IMR-90 (cell line): ENCODE measurements around the gene PIK3R3. TPM values are rescaled to one million over a fixed set of nuclear protein-coding genes. Genes with fewer than 3 reads are reported as not detected.

Experiments used
- ATAC-seq: fragments of 200-7000 bp; cut with Tn5 transposase; 2 replicates; pipeline ENCODE4 v1.9.1; 2020; ENCODE audit warnings: low read depth, mild to moderate bottlenecking, moderate library complexity
- BruUV-seq: library from RNA; stranded (reverse); fragments of 400-500 nt; replicated peaks from 2 replicates; lab custom pipeline; 2021; lab: Mats Ljungman, UMichigan
- CTCF ChIA-PET: fragments of 300-600 bp; formaldehyde crosslinking; extraction: SDS; loops from one replicate; lab custom pipeline; 2021; ENCODE audit warnings: antibody characterized with exemption; lab: Yijun Ruan, JAX
- POLR2A ChIA-PET: fragments of 300-600 bp; sonication (Branson Sonifier 250); formaldehyde crosslinking; loops from one replicate; lab custom pipeline; 2022; ENCODE audit warnings: antibody characterized with exemption; ENCODE audit not compliant: unreplicated experiment; lab: Charles Lee
- DNase-seq: peaks from one replicate; pipeline ENCODE4 v3.0.0; 2013
- H2AFZ ChIP-seq: replicated peaks from 2 replicates; pipeline ENCODE3; 2013; ENCODE audit warnings: low read length, mild to moderate bottlenecking; ENCODE audit not compliant: poor library complexity
- H2AK5ac ChIP-seq: 2 replicates; pipeline ENCODE4 v1.6.1; 2013; ENCODE audit warnings: low read depth, low read length, inconsistent platforms
- H2AK9ac ChIP-seq: replicated peaks from 2 replicates; pipeline ENCODE3; 2013; ENCODE audit warnings: mild to moderate bottlenecking, low read depth, low read length, moderate library complexity; ENCODE audit not compliant: poor library complexity
- H2BK120ac ChIP-seq: 2 replicates; pipeline ENCODE4 v1.6.1; 2013; ENCODE audit warnings: low read depth, low read length, inconsistent platforms
- H2BK15ac ChIP-seq: 3 replicates; pipeline ENCODE4 v1.6.1; 2013; ENCODE audit warnings: low read depth, low read length, inconsistent platforms
- H2BK20ac ChIP-seq: 2 replicates; pipeline ENCODE4 v1.6.1; 2013; ENCODE audit warnings: low read depth, mild to moderate bottlenecking, inconsistent platforms, low read length, moderate library complexity
- H2BK5ac ChIP-seq: 2 replicates; pipeline ENCODE4 v1.6.1; 2013; ENCODE audit warnings: mild to moderate bottlenecking, low read depth, low read length, inconsistent platforms; ENCODE audit not compliant: poor library complexity, severe bottlenecking
- H3K14ac ChIP-seq: replicated peaks from 2 replicates; pipeline ENCODE4 v1.6.1; 2013; ENCODE audit warnings: low read depth, low read length, inconsistent platforms
- H3K18ac ChIP-seq: 2 replicates; pipeline ENCODE4 v1.6.1; 2013; ENCODE audit warnings: low read depth, low read length, control low read depth
- H3K23ac ChIP-seq: 2 replicates; pipeline ENCODE4 v1.6.1; 2013; ENCODE audit warnings: low read depth, low read length, inconsistent platforms
- H3K27ac ChIP-seq: 2 replicates; pipeline ENCODE4 v1.5.1; 2013; ENCODE audit warnings: mild to moderate bottlenecking, control low read depth, low read length; ENCODE audit not compliant: insufficient read depth
- H3K27me3 ChIP-seq: 2 replicates; pipeline ENCODE4 v1.6.1; 2013; ENCODE audit warnings: low read length; ENCODE audit not compliant: control insufficient read depth, insufficient read depth
- H3K36me3 ChIP-seq: 2 replicates; pipeline ENCODE4 v1.6.1; 2013; ENCODE audit warnings: low read length, mixed read lengths; ENCODE audit not compliant: control insufficient read depth, insufficient read depth
- H3K4ac ChIP-seq: 2 replicates; pipeline ENCODE4 v1.6.1; 2013; ENCODE audit warnings: low read depth, low read length, inconsistent platforms
- H3K4me1 ChIP-seq: 2 replicates; pipeline ENCODE4 v1.6.1; 2013; ENCODE audit warnings: low read length, mixed read lengths; ENCODE audit not compliant: control insufficient read depth, insufficient read depth
- H3K4me2 ChIP-seq: 2 replicates; pipeline ENCODE4 v1.6.1; 2013; ENCODE audit warnings: low read depth, mild to moderate bottlenecking, control low read depth, low read length, moderate library complexity
- H3K4me3 ChIP-seq: 2 replicates; pipeline ENCODE4 v1.5.1; 2013; ENCODE audit warnings: low read depth, mild to moderate bottlenecking, control low read depth, low read length, moderate library complexity; ENCODE audit not compliant: insufficient read depth
- H3K56ac ChIP-seq: 2 replicates; pipeline ENCODE4 v1.6.1; 2013; ENCODE audit warnings: low read length, inconsistent platforms; ENCODE audit not compliant: insufficient read depth; ENCODE audit errors: extremely low read depth
- H3K79me1 ChIP-seq, 2 experiments: 2 replicates each; pipeline ENCODE4 v1.6.1; 2013; ENCODE audit warnings: low read length in 2 of 2, inconsistent platforms in 1 of 2, low read depth in 1 of 2
- H3K9ac ChIP-seq: 2 replicates; pipeline ENCODE4 v1.6.1; 2013; ENCODE audit warnings: low read depth, low read length, control low read depth
- H3K9me1 ChIP-seq: 2 replicates; pipeline ENCODE4 v1.6.1; 2013; ENCODE audit warnings: low read length, inconsistent platforms; ENCODE audit not compliant: insufficient read depth
- H3K9me3 ChIP-seq: 2 replicates; pipeline ENCODE4 v1.6.1; 2013; ENCODE audit warnings: low read length; ENCODE audit not compliant: control insufficient read depth, insufficient read depth
- H4K20me1 ChIP-seq: 2 replicates; pipeline ENCODE4 v1.6.1; 2013; ENCODE audit warnings: low read length, inconsistent platforms; ENCODE audit not compliant: insufficient read depth
- H4K5ac ChIP-seq: 2 replicates; pipeline ENCODE4 v1.6.1; 2013; ENCODE audit warnings: mild to moderate bottlenecking, low read depth, low read length, control low read depth
- H4K8ac ChIP-seq, 2 experiments: 2 replicates each; pipeline ENCODE4 v1.6.1; 2013; ENCODE audit warnings: low read depth in 2 of 2, low read length in 2 of 2, control low read depth in 1 of 2, inconsistent platforms in 1 of 2
- H4K91ac ChIP-seq: 2 replicates; pipeline ENCODE4 v1.6.1; 2013; ENCODE audit warnings: low read depth, low read length, inconsistent platforms; ENCODE audit not compliant: insufficient read depth
- BHLHE40 ChIP-seq: fragments of 150-350 bp; IDR thresholded peaks from 2 replicates; pipeline ENCODE4 v1.6.1; 2016; ENCODE audit warnings: mild to moderate bottlenecking, low read depth, low read length
- CEBPB ChIP-seq: IDR thresholded peaks from 2 replicates; pipeline ENCODE4 v1.6.1; 2012; ENCODE audit warnings: low read depth, low read length, improper control_type of control experiment
- CHD1 ChIP-seq: IDR thresholded peaks from 2 replicates; pipeline ENCODE4 v1.6.1; 2012; ENCODE audit warnings: low read depth, low read length, improper control_type of control experiment
- CTCF ChIP-seq: conservative IDR thresholded peaks from 2 replicates; pipeline ENCODE4 v1.5.1; 2012; ENCODE audit warnings: mild to moderate bottlenecking, low read depth, low read length, improper control_type of control experiment
- ELK1 ChIP-seq: fragments of 150-350 bp; IDR thresholded peaks from 2 replicates; pipeline ENCODE4 v1.6.1; 2016; ENCODE audit warnings: low read depth, mild to moderate bottlenecking, low read length, moderate library complexity, borderline replicate concordance
- FOS ChIP-seq: fragments of 150-350 bp; IDR thresholded peaks from 2 replicates; pipeline ENCODE4 v1.6.1; 2016; ENCODE audit warnings: low read depth, low read length
- MAFK ChIP-seq: IDR thresholded peaks from 2 replicates; pipeline ENCODE4 v1.6.1; 2012; ENCODE audit warnings: low read depth, low read length, improper control_type of control experiment
- MXI1 ChIP-seq: IDR thresholded peaks from 2 replicates; pipeline ENCODE4 v1.6.1; 2012; ENCODE audit warnings: low read depth, mild to moderate bottlenecking, low read length, moderate library complexity, borderline replicate concordance
- NFE2L2 ChIP-seq: fragments of 150-350 bp; IDR thresholded peaks from 2 replicates; pipeline ENCODE4 v1.6.1; 2016; ENCODE audit warnings: low read depth, mild to moderate bottlenecking, low read length
- POLR2A ChIP-seq: IDR thresholded peaks from 2 replicates; pipeline ENCODE4 v1.6.1; 2012; ENCODE audit warnings: mild to moderate bottlenecking, low read depth, low read length
- RAD21 ChIP-seq: IDR thresholded peaks from 2 replicates; pipeline ENCODE4 v1.6.1; 2012; ENCODE audit warnings: low read length, improper control_type of control experiment
- RCOR1 ChIP-seq: IDR thresholded peaks from 2 replicates; pipeline ENCODE4 v1.6.1; 2012; ENCODE audit warnings: mild to moderate bottlenecking, low read length, improper control_type of control experiment; ENCODE audit not compliant: insufficient replicate concordance
- RFX5 ChIP-seq: IDR thresholded peaks from 2 replicates; pipeline ENCODE4 v1.8.0; 2012; ENCODE audit warnings: low read depth, mild to moderate bottlenecking, low read length, moderate library complexity
- SMC3 ChIP-seq: fragments of 150-350 bp; IDR thresholded peaks from 2 replicates; pipeline ENCODE4 v1.6.1; 2016; ENCODE audit warnings: low read depth, mild to moderate bottlenecking, antibody characterized with exemption, low read length, moderate library complexity
- USF2 ChIP-seq: fragments of 150-350 bp; IDR thresholded peaks from 2 replicates; pipeline ENCODE4 v1.6.1; 2017; ENCODE audit warnings: mild to moderate bottlenecking, antibody characterized with exemption, low read length, low read depth
- WGBS, 2 experiments: methylation state at CpG; one replicate each; pipeline versions ENCODE4 v1.1.5 to v1.1.7; 2013; ENCODE audit warnings: missing lambda C conversion rate in 2 of 2; ENCODE audit not compliant: insufficient read length in 1 of 2; ENCODE audit errors: extremely low coverage in 2 of 2; 5-methylcytosine and 5-hydroxymethylcytosine counted together
- dilution Hi-C: fragments of 300-500 bp; cut with HindIII; formaldehyde crosslinking; loops from one replicate; pipeline ENCODE4 v1.14.3; 2018; ENCODE audit warnings: low sequenced_read_pairs; ENCODE audit not compliant: unreplicated experiment
- in situ Hi-C: fragments of 300-500 bp; cut with MboI; formaldehyde crosslinking; loops from 3 replicates; pipeline ENCODE4 v1.14.3; 2019; ENCODE audit warnings: low sequenced_read_pairs, inconsistent platforms, mixed read lengths
- intact Hi-C: fragments of 100-400 bp; cut with micrococcal nuclease; formaldehyde crosslinking; loops from 2 replicates; pipeline ENCODE4 v1.10.0; 2022
- polyA plus RNA-seq, 3 experiments: library from polyadenylated mRNA; depleted of rRNA; stranded (reverse); fragments of >200 nt; gene quantifications; 2 replicates each; pipeline ENCODE4 v1.2.3, GENCODE V29; 2012; ENCODE audit warnings: low replicate concordance in 1 of 3
- total RNA-seq: library from RNA; depleted of rRNA; stranded (reverse); fragments of >200 nt; gene quantifications from 2 replicates; pipeline ENCODE4 v1.2.3, GENCODE V29; 2012

Gene PIK3R3
- total and polyA plus RNA-seq, 2 of the 4 experiments (the other 2 are of a cell fraction): 5.3 to 9.9 TPM

- H3K14ac ChIP-seq: no peak overlapping the region
- no peak overlapping the region for H3K4me3 ChIP-seq
- no peak for ATAC-seq
- ChIA-PET CTCF (no interaction called here), POLR2A (no interaction called here)
- H2BK5ac ChIP-seq: no peak overlapping the region
- H2BK20ac ChIP-seq: no peak overlapping the region
- H3K4ac ChIP-seq: no peak overlapping the region
- H3K36me3 ChIP-seq: no peaks in the 10 kb centered on the region
- intact Hi-C loops (loop anchor here (10.0 kb wide), 1 partner anchor 52 kb away; no protein-coding TSS in a partner anchor), in situ Hi-C loops (no loop called here), dilution Hi-C loops (no loop called here)
- no peak overlapping the region for H4K5ac ChIP-seq
- H4K91ac ChIP-seq: no peak overlapping the region
- H3K4me2 ChIP-seq: no peak overlapping the region
- no peak for DNase-seq
- H3K4me1 ChIP-seq: no peaks in the 10 kb centered on the region
- no peak overlapping the region for H2BK120ac ChIP-seq
- no peak overlapping the region for H2AK5ac ChIP-seq
- no peak overlapping the region for H2AK9ac ChIP-seq
- H3K9me3 ChIP-seq: 0 out of 2 replicates have a peak, but pooled peaks cover 1% of the 10 kb centered on the region
- no peak overlapping the region for H2BK15ac ChIP-seq
- no peaks in the 10 kb centered on the region for H3K9me1 ChIP-seq
- H3K56ac ChIP-seq: no peak overlapping the region
- H3K9ac ChIP-seq: no peak overlapping the region
- no peak overlapping the region for H3K18ac ChIP-seq
- 92% methylated on average over 5 of the region's 10 CpGs; no CpG with 5 or more reads in 1 of the 2 experiments for WGBS, 2 experiments
- no peak overlapping the region for H4K8ac ChIP-seq
- no peaks in the 10 kb centered on the region for H3K27me3 ChIP-seq
- H3K79me1 ChIP-seq: peaks cover 0 to 7% of the 10 kb centered on the region in 2 experiments; a peak in 1 of 4 replicates
- H3K27ac ChIP-seq: no peak overlapping the region
- H3K23ac ChIP-seq: no peak overlapping the region
- H2AFZ ChIP-seq: no peak overlapping the region
- no TSS peak for BruUV-seq
- H4K20me1 ChIP-seq: no peaks in the 10 kb centered on the region
- TF ChIP-seq MAFK: no peak
- TF ChIP-seq POLR2A: no peak
- TF ChIP-seq CEBPB: no peak
- no peak for TF ChIP-seq NFE2L2
- TF ChIP-seq CTCF: no peak
- TF ChIP-seq USF2: no peak
- TF ChIP-seq BHLHE40: no peak
- TF ChIP-seq SMC3: no peak
- TF ChIP-seq FOS: no peak
- no peak for TF ChIP-seq RAD21
- no peak for TF ChIP-seq ELK1
- TF ChIP-seq RFX5: no peak
- TF ChIP-seq CHD1: no peak
- no peak for TF ChIP-seq MXI1
- TF ChIP-seq RCOR1: no peak
These were observed 35.9 kb downstream of the PIK3R3 start for GRCh38 chr1:46096269-46097148.
